AG09319 (cell line): ENCODE results near the gene RPL29.
"Not testable (repeated sequence)": the region's sequence is repeated elsewhere in the genome, so short reads cannot be mapped to it uniquely, and the experiment has no call there.

Source experiments
- DNase-seq: peaks from one replicate; pipeline ENCODE4 v3.0.0-alpha.2; 2010; ENCODE audit warnings: low read depth; ENCODE audit errors: extremely low read depth
- CTCF ChIP-seq: IDR thresholded peaks from 2 replicates; pipeline ENCODE4 v1.5.1; 2011; ENCODE audit warnings: low read depth, mild to moderate bottlenecking, inconsistent platforms, low read length, moderate library complexity

The RPL29 gene

DNA sequence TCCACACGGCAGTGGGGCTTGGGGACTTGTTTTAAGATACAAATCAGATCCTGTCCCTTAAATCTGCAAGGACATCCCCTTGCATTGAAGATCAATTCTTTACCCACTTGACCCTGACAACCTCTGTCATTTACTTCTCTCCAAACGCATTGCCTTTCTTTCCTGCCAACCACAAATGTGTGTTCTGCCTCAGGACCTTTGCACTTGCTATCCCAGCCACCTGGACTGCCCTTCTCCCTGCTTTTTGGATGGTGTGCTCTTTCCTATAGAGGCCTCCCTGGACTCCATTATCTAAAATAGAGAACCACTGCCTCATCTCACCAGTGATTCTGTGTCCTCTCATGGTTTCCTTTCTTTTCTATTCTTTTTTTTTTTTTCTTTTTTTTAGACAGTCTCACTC, 1.5 kb upstream of the RPL29 start:
- DNase-seq: no peak
- no peak for TF ChIP-seq CTCF

DNA sequence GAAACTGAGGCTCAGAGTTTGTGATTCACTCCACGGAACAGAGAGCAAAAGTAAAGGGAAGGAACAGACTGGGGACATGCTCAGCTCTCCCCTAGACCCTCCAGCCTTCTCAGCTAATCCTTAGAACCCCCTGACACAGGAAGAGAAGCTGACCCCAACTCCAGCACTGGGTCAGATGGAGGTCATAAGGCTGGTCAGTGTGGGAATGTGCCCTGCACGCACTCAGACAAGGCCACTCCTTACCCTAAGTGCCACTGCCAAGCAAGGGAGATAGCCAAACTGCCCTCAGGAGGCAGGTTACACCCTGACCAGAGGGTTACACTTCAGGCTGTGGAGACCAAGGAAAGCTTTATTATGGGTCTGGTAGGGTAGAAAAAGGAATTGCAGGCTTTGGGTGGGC, 1.2 kb downstream of the RPL29 start:
- DNase-seq: no peak
- no peak for TF ChIP-seq CTCF

DNA sequence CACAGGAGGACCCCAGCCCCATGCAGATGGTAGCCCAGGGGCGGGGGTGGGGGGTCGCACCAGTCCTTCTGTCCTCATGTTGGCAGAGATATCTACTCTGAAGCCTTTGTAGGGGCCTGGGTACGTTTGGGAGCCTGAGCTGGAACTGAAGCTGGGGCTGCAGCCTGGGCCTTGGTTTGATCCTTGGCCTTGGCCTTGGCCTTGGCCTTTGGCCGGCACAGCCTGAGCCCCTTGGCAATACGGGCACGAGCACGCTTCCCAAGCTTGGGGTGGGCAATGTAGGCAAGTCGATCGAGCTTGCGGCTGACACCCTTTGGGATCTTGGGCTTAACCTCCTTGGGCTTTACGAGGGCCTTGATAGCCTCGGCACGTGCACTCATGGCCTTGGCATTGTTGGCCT, 2.0 kb downstream of the RPL29 start:
- not testable (repeated sequence) for DNase-seq

DNA sequence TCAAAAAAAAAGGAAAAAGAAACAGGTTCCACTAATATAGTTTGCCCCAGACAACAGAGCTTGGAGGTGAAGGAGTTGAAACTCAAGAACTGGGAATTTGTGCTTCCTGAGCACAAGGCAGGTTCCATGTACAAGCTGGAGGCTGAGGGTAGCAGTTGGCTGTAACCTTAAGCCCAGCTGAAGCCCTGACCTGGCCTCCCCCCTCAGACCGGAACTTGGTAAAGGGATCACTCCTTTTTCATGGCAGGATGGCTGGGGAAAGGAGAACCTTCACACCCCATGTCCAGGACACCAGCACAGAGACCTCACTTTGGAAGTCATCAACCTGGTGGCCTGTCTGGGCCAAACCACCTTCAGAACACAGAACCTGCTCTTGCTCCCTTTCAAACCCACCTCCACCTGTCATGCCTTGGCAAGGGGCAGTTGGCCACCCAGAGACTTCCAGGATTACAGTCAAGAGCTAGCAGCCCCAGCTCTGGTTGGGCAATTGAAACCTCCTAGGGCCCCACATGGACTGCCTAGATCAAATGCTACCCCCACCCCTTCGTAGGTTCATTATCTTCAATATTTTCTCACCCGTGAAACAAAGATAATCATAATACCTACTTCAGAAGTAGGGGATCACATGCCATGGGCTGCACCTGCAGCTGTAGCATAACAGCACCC, 3.5 kb downstream of the RPL29 start:
- no peak for TF ChIP-seq CTCF
- DNase-seq: no peak

GRCh38 chr3:51990501-51990971, 5.2 kb downstream of the RPL29 start:
- DNase-seq: not testable (repeated sequence)

DNA sequence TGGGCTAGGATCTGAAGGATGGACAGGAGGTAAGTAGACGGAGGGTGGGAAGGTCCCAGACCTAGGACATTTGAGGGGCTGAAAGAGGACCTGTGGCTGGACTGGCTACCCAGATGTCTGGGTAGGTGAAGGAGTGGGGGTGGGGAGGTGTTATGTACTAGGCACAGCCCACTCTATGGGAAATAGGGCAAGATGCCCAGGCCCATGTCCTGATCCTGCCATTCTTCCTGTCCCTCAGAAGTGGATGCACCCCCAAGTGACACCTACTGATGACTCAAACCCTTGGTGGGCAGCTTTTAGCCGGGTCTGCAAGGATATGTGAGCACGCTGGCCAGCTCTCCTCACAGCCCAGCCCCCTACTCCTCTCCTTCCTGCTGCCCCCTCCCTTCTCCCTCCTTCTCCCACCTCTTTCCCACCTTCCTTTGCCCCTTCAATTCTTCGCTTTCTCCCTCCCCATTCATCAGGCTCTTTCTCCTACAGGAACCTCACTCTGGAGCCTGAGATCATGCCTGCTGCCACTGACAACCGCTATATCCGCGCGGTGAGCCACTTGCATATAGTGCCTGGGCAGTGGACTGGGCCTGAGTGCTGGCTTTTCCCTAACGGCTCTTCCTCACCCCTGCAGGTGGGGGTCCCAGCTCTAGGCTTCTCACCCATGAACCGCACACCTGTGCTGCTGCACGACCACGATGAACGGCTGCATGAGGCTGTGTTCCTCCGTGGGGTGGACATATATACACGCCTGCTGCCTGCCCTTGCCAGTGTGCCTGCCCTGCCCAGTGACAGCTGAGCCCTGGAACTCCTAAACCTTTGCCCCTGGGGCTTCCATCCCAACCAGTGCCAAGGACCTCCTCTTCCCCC, 7.2 kb downstream of the RPL29 start:
- no peak for TF ChIP-seq CTCF
- DNase-seq: no peak

- DNase-seq: no peak
- no peak for TF ChIP-seq CTCF
Observed at GRCh38 chr3:51987568-51987967, 8.1 kb downstream of the RPL29 start.

DNA sequence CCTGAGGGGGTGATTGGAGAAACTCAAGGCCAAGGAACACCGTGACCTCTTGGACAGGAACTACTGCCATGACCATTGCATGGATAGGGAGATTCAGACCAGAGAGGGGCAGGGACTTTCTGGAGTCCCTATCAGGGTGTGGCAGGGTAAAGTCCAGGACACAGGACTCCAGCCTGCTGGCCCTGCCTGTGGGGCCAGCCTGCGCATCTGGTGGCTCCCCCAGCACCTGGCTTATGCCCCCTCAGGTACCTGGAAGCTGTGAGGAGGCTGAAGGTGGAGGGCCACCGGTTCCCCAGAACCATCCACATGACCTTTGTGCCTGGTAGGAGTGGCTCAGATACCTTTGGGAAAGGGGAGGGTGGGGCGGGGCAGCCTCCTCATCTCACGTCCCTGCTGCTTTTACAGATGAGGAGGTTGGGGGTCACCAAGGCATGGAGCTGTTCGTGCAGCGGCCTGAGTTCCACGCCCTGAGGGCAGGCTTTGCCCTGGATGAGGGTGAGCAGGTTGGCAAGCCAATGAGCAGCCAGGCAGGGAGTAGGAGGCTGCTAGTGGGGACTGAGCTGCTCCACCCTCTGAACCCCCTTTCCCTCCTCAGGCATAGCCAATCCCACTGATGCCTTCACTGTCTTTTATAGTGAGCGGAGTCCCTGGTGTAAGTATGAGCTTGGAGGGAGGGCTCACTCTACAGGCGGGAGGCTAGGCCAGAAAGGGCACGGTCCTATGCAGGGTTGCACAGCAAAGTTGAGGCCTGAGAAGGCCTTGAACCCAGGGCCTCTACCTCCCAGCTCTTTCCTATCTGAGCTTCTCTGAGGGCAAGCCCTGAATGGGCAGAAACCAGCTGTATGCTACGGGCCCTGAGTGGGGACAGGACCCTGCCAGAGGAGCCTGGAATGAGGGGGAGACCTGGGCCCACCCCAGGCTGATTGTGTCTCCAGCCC, 9.4 kb downstream of the RPL29 start:
- DNase-seq: no peak
- no peak for TF ChIP-seq CTCF
